NCI-H774 (cell line): ENCODE measurements around the gene HSPH1.
"Not testable (repeated sequence)": the region's sequence is repeated elsewhere in the genome, so short reads cannot be mapped to it uniquely, and the experiment has no call there.

Experiments
- DNase-seq: peaks from one replicate; lab custom pipeline; 2025; lab: John Stamatoyannopoulos, UW

The HSPH1 gene

DNA sequence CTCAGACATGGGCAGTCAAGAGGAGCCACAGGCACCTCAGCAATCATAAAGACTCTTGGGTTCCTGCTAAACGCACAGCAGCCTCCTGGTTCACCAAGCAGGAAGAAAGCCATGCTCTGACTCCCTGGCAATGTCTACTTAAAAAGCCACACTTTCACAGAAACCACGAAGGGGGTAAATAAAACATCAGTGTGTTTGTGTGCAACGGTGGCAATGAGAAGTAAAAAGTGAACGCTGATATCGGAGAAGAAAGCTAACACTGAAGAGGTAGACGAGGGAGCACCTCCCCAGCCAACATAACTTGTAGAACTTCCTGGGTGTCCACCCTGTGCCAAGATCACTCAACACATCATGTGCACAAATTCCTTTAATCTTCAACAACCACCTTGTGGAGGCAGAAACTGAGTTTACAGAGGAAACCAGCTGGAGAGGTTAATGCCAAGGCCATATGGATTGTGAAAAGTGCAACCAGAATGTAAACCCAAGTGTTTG, 30.2 kb downstream of the HSPH1 start:
- no peak for DNase-seq

DNA sequence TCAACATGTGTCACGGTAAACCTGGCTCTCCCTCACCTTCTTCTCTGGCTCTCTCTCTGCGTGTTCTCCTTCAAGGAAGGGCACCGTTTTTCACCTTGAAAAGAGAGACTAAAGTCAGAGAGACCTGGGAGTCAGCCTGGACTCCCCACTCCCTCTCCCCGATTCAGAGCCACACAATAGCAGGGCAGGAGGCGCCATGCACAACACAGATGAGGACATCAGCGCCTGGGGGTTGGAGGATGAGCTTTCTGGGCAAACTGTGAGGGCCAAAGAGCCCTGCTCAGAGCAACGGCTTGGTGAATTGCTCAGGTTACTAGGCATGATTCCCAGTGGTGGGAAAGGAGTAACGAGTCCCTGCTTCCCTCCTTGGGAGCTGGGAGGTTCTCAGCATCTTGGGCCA, 32.3 kb downstream of the HSPH1 start:
- no peak for DNase-seq

DNA sequence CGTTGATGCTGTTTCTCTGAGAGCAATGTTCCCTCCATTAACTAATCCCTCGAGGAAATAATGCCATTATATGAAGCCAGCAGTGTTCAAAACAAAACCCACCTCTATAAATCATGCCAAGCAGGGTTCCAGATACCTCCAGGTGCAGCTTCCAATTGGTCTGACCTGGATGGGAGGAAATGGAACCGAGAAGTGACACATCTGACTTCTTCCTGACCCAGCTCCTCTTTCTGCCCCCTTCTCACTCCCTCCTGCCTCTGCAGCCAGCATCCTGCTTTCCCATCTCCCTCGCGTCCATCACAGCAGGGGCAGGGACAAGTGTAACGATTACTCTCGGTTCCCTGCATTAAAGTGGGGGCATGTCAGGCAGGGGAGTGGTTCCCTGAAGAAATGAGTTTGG, 37.5 kb downstream of the HSPH1 start:
- DNase-seq, result no peak

DNA sequence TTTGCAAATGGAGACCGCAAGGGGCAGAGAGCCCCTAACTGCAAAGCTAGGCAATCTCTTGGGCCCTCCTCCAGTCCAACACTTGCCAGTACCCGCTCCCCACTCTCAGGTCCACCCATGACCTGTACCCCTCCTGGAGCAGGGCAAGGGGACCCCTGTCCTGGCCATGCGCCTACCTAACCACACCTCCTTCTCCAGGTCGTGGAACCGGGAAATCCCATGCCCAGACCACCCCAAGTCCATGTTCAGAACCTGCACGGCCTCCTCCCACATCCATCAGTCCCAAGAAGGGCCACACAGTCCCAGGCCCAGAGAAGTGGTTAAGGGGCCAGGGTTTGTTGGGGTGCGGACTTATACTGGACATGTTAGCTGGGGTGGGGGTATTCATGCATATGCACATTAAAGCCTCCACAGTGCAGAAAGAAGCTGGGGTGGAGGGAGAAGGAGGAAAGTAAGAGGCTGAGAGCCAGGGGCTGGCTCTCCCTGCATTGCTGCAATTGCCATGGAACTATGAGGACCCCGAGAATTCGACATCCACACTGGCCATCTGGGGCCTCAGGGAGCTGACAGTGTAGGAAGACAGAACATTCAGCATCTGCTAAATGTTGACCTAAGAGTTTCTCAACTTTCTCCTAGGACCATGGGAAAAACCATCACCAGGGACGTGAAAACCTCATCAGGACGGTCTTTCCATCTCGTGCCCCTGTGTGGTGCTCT, 39.0 kb downstream of the HSPH1 start:
- DNase-seq, result no peak

DNA sequence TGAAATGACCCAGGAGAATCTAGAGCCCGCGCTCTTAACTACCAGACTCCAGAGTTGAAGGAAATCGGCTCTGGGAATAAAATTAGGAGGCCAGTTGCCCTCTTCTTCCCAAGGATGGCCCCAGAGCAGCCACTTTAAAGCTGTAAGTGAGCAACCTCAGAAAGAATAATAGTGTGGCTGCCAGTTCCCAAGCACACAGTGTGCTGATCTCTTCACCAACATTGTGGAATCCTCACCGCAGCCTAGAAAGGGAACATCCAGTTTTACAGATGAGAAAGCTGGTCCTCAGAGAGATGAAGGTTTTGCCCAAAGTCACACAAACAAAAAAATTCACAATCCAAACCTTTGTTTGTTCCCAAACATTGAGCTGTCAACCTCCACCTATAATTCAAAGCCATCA, 39.6 kb downstream of the HSPH1 start:
- no peak for DNase-seq

DNA sequence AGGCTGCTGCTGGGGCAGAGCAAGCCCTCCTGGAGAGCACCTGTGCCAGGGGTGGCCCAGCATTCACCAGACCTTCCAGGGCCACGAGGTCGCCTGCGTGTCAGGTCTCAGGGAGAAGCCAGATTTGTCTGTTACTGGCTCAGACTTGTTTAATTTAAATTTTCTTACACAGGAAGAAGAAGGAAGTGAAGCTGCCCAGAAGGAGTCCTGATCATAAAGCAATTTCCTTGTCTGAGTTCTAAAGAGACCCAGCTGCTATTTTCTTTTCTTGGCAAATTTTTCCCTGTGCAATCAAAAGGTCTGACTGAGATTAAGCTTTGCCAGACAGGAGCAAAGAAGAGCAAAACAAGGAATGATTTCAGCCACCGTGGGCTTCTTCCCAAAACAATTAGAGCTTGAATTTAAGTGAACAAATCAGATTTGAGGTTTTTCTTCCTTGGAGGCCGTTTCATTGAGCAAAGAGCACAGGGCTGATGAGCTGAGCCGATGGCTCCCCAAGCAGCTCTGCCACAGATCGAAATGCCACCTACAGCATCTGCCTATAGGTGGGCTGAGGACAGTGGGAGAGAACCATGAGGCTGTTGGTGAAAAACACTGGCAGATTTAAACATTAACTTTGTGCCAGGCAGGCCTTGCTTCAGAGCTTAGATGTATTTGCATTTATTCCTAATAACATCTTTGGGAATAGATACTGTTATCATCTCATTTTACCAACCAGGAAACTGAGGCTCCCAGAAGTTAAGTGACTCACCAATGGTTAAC, 40.1 kb downstream of the HSPH1 start:
- DNase-seq, result no peak

DNA sequence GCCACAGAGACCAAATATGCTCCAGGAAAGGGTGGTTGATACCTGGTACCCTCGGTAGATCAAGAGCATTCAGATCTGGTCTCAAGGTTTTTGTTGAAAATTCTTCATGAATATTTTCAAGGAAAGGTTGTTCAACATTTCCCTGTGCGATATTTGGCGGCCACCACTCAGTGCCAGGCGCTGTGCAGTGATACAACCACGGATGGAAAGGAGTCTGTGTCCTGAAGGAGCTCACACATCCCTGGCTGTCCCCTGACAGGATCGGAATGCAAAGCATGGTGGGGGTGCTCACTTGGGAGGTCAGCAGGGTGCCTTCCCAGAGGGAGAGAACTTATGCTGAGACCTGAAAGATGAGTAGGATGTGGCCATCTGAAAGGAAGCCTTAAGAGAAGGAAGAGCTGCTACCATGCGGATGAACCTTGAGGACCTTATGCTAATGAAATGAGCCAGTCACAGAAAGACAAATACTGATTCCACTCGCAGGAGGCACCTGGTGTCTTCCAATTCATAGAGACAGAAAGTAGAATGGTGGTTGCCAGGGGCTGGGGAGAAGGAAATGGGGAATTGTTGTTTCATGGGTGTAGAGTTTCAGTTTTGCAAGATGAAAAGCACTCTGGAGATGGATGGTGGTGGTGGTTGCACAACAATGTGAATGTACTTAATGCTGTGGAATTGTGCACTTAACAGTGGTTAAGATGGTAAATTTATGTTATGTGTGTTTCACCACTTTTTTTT, 41.6 kb downstream of the HSPH1 start:
- DNase-seq, result no peak

DNA sequence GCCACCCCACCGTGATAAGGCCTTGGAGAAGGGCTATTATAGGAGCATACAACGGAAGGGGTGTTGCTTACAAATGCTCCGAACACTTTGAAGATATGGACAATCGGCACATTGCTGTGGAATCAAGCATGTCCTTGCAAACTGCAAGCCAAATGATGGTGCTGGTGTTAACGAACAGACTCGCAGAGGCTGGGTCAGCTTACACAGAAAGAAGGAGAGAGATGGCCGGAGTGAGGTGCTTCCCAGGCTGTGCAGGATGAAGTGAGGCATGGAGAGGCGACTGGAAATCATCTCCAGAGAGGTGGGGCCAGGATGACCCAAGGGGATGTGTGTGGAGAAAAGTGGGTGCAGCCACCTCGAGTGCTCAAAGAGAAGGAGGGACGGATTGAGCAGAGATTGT, 42.2 kb downstream of the HSPH1 start:
- no peak for DNase-seq

DNA sequence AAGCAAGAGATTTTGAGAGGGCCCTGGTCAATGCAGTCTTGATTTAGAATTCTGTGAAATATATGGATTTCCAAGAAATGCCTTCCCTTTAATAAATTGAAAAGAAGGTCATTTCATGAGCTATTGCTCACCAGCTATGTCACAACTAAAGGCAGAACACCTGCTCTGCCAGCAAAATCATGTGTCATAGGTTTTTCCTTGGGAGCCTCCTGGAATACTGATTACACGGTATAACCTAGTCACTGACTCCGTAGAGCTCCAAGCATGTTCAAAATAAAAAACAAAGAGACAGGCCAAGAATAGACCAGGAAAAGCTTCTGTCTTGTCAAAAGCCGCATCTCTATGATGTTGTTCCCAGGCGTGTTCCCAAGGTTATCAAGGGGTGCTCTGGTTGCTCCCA, 45.5 kb downstream of the HSPH1 start:
- DNase-seq, result no peak

DNA sequence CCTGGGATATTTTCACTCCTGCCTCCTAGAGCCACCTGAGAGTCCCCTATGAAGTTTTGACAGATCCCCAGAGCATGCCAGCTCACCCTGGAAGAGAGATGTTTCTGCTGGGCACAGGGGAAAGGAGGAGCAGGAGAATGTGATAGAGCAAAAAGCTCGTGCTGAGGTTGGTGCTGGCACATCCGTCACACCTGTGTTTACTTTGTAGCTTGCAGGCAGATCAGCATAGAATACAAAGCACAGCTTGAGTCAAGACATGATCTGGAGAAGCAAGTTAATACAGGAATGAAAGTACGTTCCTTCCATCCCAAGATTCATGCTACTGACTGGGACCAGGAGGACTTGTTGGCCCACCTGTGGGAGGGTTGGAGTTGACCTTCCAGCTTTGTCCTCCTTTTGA, 46.1 kb downstream of the HSPH1 start:
- no peak for DNase-seq

DNA sequence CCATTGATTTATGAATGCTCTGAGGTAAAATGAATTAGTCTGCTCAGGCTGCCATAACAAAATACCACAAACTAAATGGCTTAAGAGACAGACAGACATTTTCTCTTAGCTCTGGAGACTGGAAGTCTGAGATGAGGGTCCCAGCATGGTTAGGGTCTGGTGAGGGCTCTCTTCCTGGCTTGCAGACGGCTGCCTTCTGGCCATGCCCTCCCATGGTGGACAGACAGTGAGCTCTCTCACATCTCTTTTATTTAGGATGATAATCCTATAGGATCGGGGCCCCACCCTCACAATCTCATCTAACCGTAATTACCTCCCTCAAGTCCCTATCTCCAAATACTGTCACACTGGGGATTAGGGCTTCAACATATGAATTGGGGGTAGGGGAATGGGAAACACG, 47.1 kb downstream of the HSPH1 start:
- no peak for DNase-seq

DNA sequence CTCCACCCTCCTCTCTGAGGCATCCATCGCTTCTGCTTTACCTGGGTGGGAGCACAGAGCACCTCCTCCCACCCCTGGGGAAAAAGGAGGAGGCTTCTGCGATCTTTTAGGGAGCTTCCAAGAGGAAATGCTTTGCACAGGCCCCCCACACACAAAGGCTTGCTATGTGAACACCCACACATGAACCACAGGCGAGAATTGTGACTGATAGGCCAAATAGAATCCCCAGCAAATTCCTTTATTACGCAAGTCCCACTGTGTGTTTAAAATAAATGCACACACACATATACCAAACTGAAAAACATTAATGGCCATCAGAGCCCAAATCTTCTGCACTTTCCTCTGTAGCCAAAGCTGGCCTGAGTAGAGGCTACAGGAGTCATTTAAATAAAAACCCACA, 50.6 kb downstream of the HSPH1 start:
- DNase-seq, result no peak

DNA sequence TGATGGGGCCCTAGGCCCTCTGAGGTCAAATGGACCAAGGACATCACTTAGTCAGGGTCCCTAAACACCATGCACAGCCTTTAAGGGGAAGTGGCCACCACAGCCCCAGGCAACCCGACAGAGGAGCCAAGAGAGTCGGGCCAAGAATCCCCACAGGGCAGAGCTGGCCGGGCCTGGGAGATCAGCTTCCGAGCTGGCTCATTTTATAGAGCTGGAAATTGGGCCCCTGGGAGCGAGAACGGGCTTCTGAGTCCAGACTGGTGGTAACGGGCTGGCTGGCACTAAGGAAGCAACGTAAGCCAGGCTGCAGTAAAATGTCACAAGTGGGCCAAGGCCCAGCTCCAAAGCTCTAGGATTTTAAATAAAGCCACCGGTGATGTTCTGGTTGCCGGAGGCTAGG, 51.1 kb downstream of the HSPH1 start:
- no peak for DNase-seq

DNA sequence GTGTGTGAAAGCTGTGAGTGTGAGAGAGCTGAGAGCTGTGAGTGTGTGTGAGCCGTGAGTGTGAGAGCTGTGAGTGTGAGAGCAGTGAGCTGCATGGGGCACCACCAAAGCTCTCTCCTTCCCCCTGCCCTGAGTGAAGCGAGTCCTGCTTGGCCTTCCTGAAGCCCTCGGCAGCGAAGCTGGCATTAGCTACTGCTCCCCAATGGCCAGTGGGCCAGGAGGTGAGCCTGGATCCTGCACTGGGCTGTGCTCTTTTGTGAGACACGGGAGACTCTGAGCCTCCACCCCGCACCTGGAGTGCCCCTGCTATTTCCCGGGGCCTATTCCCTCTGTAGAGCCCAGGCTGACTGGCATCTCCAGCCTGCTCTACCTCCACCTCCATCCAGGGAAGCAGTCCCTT, 51.5 kb downstream of the HSPH1 start:
- DNase-seq, result no peak

DNA sequence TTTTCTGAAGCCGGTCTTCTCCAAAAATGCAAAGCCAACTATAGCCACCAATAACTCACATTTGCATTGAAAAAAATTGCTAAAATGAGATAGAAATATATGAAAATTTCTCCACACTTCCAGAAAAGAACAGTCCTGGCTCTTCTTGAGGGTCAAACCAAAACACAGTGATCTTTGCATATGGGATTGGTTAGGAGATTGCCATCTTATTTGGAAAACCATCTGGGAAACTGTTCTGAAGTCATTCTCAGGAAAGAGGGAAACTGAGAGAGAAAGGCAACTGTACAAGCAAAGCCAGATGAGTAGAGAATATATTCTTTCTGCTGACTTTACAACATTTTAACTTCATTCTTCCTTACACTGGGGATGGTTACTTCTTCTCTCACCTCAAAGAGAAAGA, 54.6 kb downstream of the HSPH1 start:
- no peak for DNase-seq

DNA sequence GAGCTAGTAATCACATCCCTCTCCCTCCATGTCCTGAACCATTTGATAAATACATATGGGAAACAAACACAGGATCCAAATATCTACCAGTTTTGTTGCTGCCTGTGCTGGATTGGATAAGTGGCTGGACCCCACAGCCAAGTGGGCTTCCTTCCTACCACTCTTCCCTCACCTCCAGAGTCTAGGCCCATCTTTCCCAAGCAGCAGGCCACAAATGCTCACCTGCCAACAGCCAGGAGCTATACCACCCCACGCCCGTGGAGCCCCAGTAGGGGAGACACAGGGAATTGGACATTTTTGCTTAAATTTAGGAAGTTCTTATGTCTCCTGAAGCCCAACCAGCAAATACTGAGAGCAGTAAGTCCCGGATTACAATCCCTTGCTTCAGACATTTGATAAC, 55.8 kb downstream of the HSPH1 start:
- DNase-seq, result no peak

DNA sequence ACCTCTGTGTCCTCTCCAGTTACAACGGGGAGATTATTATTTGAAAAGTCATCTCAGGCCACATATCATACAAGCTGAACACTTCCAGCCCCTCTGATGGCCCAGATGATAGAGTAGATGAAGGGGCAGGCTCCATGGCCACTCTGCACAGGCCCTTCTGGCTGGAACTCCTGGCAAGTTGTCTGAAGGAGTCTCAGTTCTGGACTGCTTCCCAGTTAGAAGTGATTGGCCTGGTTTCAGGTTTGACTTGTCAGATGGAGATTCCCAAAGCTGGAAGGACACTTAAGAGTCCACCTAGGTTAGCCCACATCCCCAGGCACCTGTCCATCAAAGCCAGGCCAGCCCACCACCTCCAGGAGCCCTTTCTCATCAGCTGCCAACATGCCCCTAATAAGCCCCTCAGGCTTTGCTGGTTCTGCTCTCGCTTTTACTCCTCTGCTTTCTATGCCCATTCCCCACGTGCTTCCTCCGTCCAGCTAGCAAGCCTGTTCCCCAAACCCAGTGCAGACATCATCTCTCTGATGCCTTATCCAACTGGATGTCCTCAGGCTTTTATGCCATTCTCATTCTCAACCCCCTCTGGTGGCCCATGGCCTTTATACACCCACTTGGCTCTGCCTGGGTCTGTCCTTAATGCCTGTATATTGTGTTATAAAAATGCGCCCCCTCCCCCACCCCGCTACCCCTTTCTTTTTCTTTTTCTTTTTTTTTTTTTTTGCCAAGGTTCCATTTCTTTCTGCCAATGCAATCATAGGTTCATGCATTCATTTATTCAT, 56.5 kb downstream of the HSPH1 start:
- no peak for DNase-seq

DNA sequence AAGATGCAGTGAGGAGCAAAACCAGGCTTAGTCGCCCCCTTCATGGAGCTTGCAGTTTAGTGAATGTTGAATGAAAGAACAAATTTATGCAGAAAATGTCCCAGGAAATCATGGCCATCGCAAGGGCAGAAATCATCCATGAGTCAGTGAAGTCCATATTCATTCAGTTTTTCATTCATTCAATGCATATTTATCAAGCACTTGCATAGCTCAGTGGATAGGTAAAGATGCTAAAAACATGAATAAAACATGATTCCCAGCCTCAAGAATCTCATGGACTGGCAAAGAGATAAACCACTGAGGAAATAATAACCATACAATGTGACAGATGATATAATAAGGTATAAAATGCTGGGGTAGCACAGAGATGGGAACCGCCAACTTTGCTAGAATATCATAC, 58.8 kb downstream of the HSPH1 start:
- DNase-seq, result no peak

DNA sequence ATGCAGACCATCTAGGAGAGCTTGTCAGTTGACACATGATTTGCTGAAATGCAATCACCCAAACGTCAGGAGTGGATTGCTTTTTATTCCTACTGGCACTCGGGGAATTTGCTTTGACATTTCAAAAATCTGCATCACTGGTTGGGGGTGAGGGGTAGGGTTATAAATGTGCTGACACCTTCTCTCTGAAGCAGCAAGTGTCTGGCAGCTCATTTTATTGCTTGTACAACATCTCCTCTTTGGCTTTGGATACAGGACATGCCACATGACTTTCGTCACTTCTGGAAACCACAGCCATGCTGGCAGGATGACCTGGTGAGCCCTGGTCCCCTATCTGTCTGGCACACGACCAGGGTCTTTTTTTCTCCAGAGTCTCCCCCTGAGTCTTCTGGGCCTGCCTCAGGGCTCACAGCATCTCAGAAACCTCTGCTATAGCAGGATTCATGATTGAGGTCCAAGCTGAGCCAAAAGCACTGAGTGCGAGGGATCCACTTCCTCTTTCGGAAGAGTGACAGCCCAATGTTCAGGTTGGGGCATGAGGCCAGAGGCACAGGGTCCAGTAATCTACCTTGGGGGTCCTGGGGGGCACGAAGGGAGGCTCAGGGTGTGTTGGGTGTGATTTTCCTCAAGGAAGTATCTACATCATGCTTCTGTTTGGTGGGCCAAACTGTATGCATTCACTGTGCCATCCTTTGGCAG, 60.1 kb downstream of the HSPH1 start:
- no peak for DNase-seq

DNA sequence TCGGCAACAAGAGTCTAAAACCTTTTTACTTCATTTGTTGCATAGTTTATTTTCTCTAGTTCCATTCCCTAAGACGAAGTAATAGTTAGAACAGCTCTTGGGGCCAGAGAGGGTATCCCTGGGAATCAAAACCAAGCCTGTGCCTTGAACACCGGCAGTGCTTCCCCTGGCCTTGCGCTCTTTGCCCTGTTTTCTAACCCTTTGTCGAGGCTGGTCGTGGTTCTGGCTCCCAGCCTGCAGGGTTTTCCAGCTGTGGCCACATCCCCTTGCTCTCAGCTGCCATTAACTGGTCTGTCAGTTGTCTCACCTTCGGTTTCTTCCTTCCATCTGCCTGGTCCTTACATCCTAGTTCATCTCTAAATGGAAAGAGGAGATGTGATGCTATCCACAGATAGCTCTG, 61.0 kb downstream of the HSPH1 start:
- DNase-seq, result no peak

DNA sequence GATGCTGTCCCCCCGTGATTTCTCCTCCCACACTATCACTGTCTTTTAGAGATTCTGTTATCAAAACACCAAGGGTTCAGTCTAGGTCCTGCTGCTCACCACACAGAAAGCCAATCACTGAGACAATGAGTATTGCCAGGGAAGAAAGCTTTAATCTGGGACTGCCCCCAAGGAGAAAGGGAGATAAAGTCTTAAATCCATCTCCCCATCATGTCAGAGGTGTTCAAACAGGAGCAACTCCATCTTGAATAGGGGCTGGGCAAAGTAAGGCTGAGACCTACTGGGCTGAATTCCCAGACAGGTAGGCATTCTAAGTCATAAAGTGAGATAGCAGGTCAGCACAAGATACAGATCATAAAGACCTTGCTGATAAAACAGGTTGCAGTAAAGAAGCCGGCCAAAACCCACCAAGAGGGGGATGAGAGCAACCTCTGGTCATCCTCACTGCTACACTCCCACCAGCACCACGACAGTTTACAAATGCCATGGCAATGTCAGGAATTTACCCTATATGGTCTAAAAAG, 63.7 kb downstream of the HSPH1 start:
- not testable (repeated sequence) for DNase-seq
